ENCODE results near the gene COPG1.

COPG1 gene

DNA sequence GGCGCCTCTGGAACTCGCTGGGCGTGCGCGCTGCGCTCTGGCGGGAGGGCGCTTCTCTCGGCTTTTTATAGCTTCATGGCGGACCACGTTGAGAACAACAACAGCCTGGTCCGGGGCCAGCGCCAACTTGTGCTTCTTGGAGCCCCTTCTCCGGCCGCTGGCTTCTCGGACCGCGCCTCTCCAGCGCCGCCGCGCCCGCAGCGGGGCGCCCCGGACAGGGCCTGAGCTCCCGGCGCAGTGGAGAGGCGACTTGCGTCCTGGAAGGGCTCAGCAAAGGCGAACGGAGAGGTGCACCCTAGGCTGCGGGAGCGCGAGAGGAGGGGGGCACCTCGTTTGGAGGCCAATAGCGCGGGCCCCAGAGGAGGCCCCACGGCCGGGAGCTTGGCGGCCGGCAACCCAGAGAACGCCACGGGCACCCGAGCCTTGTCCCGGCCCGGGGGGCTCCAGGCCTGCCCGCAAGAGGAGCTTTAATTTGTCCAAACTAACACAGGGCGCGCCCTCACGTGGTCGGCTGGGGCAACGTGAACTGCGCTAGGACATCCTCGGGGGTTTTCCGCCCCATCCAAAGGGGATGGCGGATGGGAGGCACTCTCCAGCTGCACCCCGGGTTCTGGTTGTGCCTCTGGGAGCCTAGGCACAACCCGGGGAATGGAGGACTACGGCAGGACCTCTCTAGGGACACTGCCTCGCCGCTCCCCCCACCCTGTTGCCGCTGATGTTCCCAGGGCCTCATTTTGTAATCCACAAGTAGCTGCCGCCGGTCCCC, 67.0 kb downstream of the COPG1 start:
- H3K27me3 ChIP-seq (ENCODE audit: insufficient read depth, low read length), result no peaks in the 10 kb centered on the region

DNA sequence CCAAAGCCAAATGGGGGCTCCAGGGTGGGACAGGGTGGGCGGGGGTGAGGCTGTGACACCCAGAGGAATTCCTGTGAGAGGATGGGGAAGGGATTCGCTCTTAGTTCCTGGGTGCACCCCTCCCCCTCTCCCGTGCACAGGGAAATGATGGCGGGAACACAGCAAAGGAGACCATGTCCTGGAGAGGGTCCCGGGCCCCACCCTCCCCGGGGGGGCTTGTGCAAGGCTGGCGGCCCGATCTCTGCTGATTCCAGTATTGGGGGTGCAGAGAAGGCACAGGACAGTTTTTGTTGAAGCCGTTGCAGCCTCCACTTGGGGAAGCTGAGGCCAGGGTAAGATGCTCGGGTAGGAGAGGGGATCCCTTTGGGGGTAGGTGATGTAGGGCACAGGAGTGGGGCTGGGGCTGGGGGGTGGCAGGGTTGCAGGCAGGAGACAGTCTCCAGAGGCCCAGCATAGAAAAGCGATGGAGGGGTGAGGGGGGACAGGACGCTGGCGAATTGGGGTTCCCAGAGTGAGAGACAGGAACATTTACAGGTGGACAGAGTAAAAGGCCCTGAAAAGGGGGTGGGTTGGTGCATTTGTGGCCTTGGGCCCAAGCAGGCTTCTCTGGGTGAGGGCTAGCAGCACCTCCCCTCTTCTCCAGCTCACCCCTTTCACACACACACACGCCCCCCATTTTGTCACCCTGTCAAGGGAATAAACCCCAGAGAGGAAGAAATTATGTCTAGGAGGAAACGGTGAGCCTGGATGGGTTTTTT, 67.8 kb downstream of the COPG1 start:
- Histone ChIP-seq H3K4me3 (ENCODE audit: low read length) (peak overlapping the region; percentile 95), H3K9ac (ENCODE audit: low read depth, low read length) (peak overlapping the region; percentile 85; the same call in 1 of the 2 replicates), H3K27ac (ENCODE audit: low read depth, low read length) (no peak overlapping the region), H3K27me3 (ENCODE audit: insufficient read depth, low read length) (no peaks in the 10 kb centered on the region), H3K4me1 (ENCODE audit: insufficient read depth, low read length) (peaks cover 6% of the 10 kb centered on the region), H3K9me3 (ENCODE audit: insufficient read depth, low read depth, low read length) (no peaks in the 10 kb centered on the region), H3K36me3 (ENCODE audit: insufficient read depth, low read length) (peaks cover 14% of the 10 kb centered on the region)
- WGBS, result 56% methylated on average over 14 of the region's 15 CpGs

More for the DNA sequence above, 67.0 kb downstream of the COPG1 start:
- H3K9me3 ChIP-seq (ENCODE audit: insufficient read depth, low read depth, low read length), result no peaks in the 10 kb centered on the region
- WGBS, result 3% methylated on average over 65 of the region's 65 CpGs
- H3K36me3 ChIP-seq (ENCODE audit: insufficient read depth, low read length), result peaks cover 13% of the 10 kb centered on the region
- peaks cover 6% of the 10 kb centered on the region for H3K4me1 ChIP-seq (ENCODE audit: insufficient read depth, low read length)
- H3K27ac ChIP-seq (ENCODE audit: low read depth, low read length), result peak overlapping the region; percentile 60
- H3K9ac ChIP-seq (ENCODE audit: low read depth, low read length), result peak overlapping the region; percentile 85
- peak overlapping the region; percentile 95 for H3K4me3 ChIP-seq (ENCODE audit: low read length)

DNA sequence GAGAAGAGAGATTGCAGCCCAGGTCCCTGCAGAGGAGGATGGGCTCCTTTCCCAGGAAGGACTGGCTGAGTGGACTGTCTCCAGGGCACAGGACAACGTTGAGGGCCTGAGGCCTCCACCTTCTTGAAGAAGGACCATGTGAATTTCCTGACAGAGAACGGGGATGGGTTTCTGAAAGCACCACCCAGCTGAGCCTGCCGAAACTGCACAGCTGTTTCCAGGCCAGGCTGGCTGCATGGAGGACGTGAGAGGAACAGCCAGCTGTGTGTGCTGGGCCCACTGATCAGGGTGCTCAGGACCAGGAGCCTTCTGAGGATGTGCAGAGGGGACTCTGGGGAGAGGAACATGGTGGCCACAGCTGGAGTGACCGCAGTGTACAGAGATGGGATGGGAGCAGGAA, 68.4 kb downstream of the COPG1 start:
- Histone ChIP-seq H3K27ac (ENCODE audit: low read depth, low read length) (no peak overlapping the region), H3K4me3 (ENCODE audit: low read length) (no peak overlapping the region), H3K4me1 (ENCODE audit: insufficient read depth, low read length) (peaks cover 6% of the 10 kb centered on the region), H3K9ac (ENCODE audit: low read depth, low read length) (no peak overlapping the region), H3K36me3 (ENCODE audit: insufficient read depth, low read length) (peaks cover 14% of the 10 kb centered on the region), H3K9me3 (ENCODE audit: insufficient read depth, low read depth, low read length) (no peaks in the 10 kb centered on the region), H3K27me3 (ENCODE audit: insufficient read depth, low read length) (no peaks in the 10 kb centered on the region)
- 88% methylated on average over 5 of the region's 5 CpGs for WGBS

DNA sequence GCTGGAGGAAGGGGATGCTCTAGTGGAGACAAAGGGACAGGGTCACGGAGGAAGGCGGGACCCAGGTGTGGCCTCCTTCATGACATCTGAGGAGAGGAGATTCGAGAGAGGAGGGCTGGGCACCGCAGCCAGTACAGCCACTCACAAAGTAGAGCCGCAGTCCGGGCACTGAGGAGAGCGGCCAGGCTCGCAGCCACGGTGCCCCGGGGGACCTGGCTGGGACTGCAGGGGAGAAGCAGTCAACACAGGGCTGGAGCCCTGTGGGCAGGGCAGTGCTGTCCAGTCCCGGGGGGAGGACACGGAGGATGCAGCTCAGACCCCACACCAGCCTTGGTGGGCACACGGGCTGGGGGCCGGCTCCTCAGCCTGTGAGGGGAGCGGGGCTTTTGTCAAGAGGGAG, 69.5 kb downstream of the COPG1 start:
- Histone ChIP-seq H3K9ac (ENCODE audit: low read depth, low read length) (no peak overlapping the region), H3K27ac (ENCODE audit: low read depth, low read length) (no peak overlapping the region), H3K36me3 (ENCODE audit: insufficient read depth, low read length) (peaks cover 14% of the 10 kb centered on the region), H3K27me3 (ENCODE audit: insufficient read depth, low read length) (no peaks in the 10 kb centered on the region), H3K4me3 (ENCODE audit: low read length) (no peak overlapping the region), H3K4me1 (ENCODE audit: insufficient read depth, low read length) (peaks cover 4% of the 10 kb centered on the region), H3K9me3 (ENCODE audit: insufficient read depth, low read depth, low read length) (no peaks in the 10 kb centered on the region)
- 94% methylated on average over 15 of the region's 15 CpGs for WGBS

DNA sequence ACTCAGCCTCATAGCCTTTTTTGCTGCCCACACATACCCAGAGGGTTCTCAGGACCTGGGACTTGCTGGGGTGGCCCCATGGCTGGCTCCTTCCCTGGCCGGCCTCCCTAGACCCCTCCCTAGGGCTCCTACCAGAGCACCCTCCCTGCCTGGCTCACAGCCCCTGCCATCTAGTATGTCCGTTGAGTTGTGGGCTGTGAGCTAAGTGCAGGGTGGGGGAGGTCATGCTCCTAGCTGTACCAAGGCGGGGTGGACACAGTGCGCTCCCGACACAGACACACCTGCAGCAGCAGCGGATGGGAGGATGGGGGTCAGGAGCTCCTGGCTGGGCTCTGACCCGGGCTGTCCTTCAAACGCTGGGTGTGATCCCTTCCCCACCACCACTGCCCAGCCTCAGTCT, 70.9 kb downstream of the COPG1 start:
- no peak overlapping the region for H3K9ac ChIP-seq (ENCODE audit: low read depth, low read length)
- WGBS, result 89% methylated on average over 6 of the region's 8 CpGs
- no peaks in the 10 kb centered on the region for H3K27me3 ChIP-seq (ENCODE audit: insufficient read depth, low read length)
- no peaks in the 10 kb centered on the region for H3K4me1 ChIP-seq (ENCODE audit: insufficient read depth, low read length)
- no peaks in the 10 kb centered on the region for H3K9me3 ChIP-seq (ENCODE audit: insufficient read depth, low read depth, low read length)
- no peak overlapping the region for H3K27ac ChIP-seq (ENCODE audit: low read depth, low read length)
- peaks cover 17% of the 10 kb centered on the region for H3K36me3 ChIP-seq (ENCODE audit: insufficient read depth, low read length)
- H3K4me3 ChIP-seq (ENCODE audit: low read length), result no peak overlapping the region

DNA sequence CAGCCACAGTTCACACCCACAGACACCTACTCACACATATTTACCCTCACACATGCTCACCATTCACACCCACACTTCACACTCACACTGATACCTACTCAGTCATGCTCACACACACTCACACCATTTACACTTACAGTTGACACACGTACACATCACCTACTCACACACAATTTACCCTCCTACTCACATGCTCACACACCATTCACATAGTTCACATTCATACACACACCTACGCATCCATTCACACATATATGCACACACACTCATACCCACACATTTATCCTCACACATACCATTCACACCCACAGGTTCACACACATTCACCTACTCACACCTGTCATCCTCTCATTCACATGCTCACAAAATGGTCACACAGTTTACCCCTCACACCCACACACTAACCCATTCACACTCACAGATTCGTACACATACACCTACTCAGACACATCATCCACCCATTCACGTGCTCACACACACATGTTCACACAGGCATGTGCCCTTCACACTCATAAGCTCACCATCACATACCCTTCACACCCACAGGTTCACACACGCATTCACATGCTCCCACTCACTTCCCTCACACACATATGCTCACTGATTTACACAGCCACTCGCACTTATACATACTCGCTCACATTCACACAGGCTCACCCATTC, 71.5 kb downstream of the COPG1 start:
- H3K4me1 ChIP-seq (ENCODE audit: insufficient read depth, low read length), result no peaks in the 10 kb centered on the region
- H3K4me3 ChIP-seq (ENCODE audit: low read length), result no peak overlapping the region
- H3K27ac ChIP-seq (ENCODE audit: low read depth, low read length), result no peak overlapping the region
- peaks cover 17% of the 10 kb centered on the region for H3K36me3 ChIP-seq (ENCODE audit: insufficient read depth, low read length)
- no peaks in the 10 kb centered on the region for H3K9me3 ChIP-seq (ENCODE audit: insufficient read depth, low read depth, low read length)
- WGBS, result 92% methylated on average over 7 of the region's 7 CpGs
- no peak overlapping the region for H3K9ac ChIP-seq (ENCODE audit: low read depth, low read length)
- no peaks in the 10 kb centered on the region for H3K27me3 ChIP-seq (ENCODE audit: insufficient read depth, low read length)

DNA sequence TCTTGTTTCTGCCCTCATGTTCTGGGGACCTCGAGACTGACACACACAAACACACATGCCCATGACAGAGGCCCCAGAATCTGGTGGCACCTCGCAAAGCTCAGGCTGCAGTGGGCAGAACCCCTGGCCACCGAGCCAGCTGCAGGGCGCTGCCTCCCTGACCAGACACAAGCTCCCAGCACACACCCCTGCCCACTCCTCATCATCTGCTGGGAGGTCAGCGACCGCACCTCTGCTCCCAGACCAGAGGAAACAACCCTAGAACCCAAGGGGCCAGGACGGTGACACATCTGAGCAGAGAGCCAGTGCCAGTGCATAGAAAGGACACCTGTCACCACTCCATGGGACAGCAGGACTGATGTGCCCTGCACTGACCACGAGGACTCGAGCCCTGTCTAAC, 72.5 kb downstream of the COPG1 start:
- Histone ChIP-seq H3K9ac (ENCODE audit: low read depth, low read length) (no peak overlapping the region), H3K27me3 (ENCODE audit: insufficient read depth, low read length) (no peaks in the 10 kb centered on the region), H3K4me3 (ENCODE audit: low read length) (no peak overlapping the region), H3K9me3 (ENCODE audit: insufficient read depth, low read depth, low read length) (no peaks in the 10 kb centered on the region), H3K4me1 (ENCODE audit: insufficient read depth, low read length) (no peaks in the 10 kb centered on the region), H3K36me3 (ENCODE audit: insufficient read depth, low read length) (peaks cover 17% of the 10 kb centered on the region), H3K27ac (ENCODE audit: low read depth, low read length) (no peak overlapping the region)
- WGBS, result 91% methylated on average over 9 of the region's 9 CpGs

DNA sequence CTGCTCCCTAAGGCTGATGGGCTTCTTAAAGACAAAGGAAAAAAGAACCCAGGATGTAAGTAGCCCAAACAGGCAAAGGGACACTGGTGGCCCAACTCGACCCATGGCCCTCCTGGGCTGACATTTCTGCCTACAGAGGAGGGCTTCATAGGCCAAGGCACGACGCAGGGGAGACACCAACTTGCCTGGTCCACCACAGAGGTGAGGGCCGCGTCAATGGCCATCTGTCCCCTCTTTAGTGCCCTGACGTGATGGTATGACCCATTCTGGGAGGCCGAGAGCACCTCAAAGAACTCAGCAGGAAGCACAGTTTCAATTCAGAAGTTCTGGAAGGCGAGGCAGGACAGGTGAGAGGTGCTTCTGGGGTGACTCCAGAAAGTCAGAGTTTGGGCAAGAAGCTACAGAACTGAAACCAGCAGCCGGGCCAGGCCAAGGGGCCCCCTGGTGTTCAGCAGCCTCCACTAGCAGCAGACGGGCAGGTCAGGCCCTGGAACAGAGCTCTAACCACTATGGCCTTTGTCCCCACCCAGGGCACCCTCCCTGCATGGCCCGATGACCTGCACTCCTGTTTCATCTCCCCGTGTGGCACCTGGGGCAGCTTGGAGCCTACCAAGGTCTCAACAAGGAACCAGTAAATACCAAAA, 74.4 kb downstream of the COPG1 start:
- no peaks in the 10 kb centered on the region for H3K4me1 ChIP-seq (ENCODE audit: insufficient read depth, low read length)
- 90% methylated on average over 12 of the region's 12 CpGs for WGBS
- H3K4me3 ChIP-seq (ENCODE audit: low read length), result no peak overlapping the region
- H3K9ac ChIP-seq (ENCODE audit: low read depth, low read length), result no peak overlapping the region
- no peak overlapping the region for H3K27ac ChIP-seq (ENCODE audit: low read depth, low read length)
- H3K36me3 ChIP-seq (ENCODE audit: insufficient read depth, low read length), result peaks cover 17% of the 10 kb centered on the region
- no peaks in the 10 kb centered on the region for H3K27me3 ChIP-seq (ENCODE audit: insufficient read depth, low read length)
- no peaks in the 10 kb centered on the region for H3K9me3 ChIP-seq (ENCODE audit: insufficient read depth, low read depth, low read length)

DNA sequence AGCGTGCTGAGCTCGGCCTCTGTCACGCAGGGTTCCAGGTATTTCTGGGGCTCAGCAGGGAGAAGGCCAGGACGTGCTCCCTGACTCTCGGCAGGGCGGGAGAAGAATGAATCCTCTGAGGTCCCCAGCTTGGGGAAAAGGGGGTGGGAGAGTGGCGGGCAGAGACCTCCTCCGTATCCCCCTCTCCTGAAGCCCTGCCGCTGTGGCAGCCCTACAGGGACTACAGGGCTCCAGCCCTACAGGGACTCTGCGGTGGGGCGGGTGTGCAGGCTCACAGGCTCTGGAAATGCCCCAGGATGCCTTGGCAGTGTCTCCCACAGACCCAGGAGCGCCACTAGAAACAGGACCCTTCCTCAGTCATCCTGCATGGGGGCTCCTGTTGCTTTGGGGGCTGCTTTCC, 75.4 kb downstream of the COPG1 start:
- H3K4me3 ChIP-seq (ENCODE audit: low read length), result no peak overlapping the region
- no peaks in the 10 kb centered on the region for H3K9me3 ChIP-seq (ENCODE audit: insufficient read depth, low read depth, low read length)
- 97% methylated on average over 12 of the region's 12 CpGs for WGBS
- H3K4me1 ChIP-seq (ENCODE audit: insufficient read depth, low read length), result no peaks in the 10 kb centered on the region
- no peaks in the 10 kb centered on the region for H3K27me3 ChIP-seq (ENCODE audit: insufficient read depth, low read length)
- H3K36me3 ChIP-seq (ENCODE audit: insufficient read depth, low read length), result peaks cover 17% of the 10 kb centered on the region
- no peak overlapping the region for H3K9ac ChIP-seq (ENCODE audit: low read depth, low read length)
- H3K27ac ChIP-seq (ENCODE audit: low read depth, low read length), result no peak overlapping the region

DNA sequence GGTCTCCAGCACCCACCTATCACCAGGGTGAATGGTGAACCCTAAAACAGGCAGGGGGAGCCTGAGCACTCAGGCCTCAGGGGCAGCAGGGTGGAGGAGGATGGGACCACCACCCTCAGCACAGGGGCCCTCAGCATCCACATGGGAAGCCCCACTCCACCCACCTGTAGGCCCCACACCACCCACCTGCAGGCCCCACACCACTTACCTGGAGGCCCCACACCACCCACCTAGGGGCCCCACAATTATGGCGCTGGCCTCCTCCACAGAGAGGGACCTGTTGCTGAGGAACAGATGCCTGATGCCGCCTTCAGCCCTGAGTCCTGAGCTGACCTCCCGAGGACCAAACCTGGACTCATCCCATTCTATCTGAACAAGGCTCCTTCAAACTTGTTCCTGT, 76.0 kb downstream of the COPG1 start:
- Histone ChIP-seq H3K27me3 (ENCODE audit: insufficient read depth, low read length) (no peaks in the 10 kb centered on the region), H3K36me3 (ENCODE audit: insufficient read depth, low read length) (peaks cover 14% of the 10 kb centered on the region), H3K9me3 (ENCODE audit: insufficient read depth, low read depth, low read length) (no peaks in the 10 kb centered on the region), H3K4me1 (ENCODE audit: insufficient read depth, low read length) (no peaks in the 10 kb centered on the region), H3K9ac (ENCODE audit: low read depth, low read length) (no peak overlapping the region), H3K4me3 (ENCODE audit: low read length) (no peak overlapping the region), H3K27ac (ENCODE audit: low read depth, low read length) (no peak overlapping the region)
- 96% methylated on average over 3 of the region's 3 CpGs for WGBS

DNA sequence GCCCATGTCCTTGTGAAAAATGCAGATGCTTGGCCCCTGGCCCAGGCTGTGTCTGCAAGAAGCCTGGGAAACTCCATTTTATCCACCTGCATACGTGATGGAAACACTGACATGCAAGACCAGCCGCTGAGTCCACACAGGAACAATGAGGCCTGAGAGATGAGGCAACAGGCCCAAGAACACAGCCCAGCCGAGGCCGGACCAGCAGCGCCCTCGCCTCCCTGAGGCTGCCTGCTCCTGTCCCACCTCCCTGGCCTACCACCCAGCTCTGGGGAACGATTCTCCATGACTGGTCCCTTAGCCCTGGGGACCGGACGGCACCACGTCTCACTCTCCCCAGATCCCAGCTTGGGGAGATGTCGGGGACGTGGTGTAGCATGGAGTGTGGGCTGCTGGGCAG, 76.7 kb downstream of the COPG1 start:
- Histone ChIP-seq H3K9ac (ENCODE audit: low read depth, low read length) (no peak overlapping the region), H3K27ac (ENCODE audit: low read depth, low read length) (no peak overlapping the region), H3K36me3 (ENCODE audit: insufficient read depth, low read length) (peaks cover 6% of the 10 kb centered on the region; the same call in 1 of the 2 replicates), H3K4me3 (ENCODE audit: low read length) (no peak overlapping the region), H3K27me3 (ENCODE audit: insufficient read depth, low read length) (no peaks in the 10 kb centered on the region), H3K4me1 (ENCODE audit: insufficient read depth, low read length) (no peaks in the 10 kb centered on the region), H3K9me3 (ENCODE audit: insufficient read depth, low read depth, low read length) (no peaks in the 10 kb centered on the region)
- 91% methylated on average over 12 of the region's 12 CpGs for WGBS

Measured in HUES64 (cell line).